Measurements from ENCODE around the gene COLQ. TPM values are rescaled to one million over a fixed set of nuclear protein-coding genes. Genes with fewer than 3 reads are reported as not detected.

The COLQ gene
- under 1 TPM; 0.25 to 0.62 TPM for total RNA-seq

GRCh38 chr3:15521573-15521965 is at the start of gene COLQ:
Gene COLQ, minus strand, starts transcription at chr3:15521706. Its CDS starts 81 bp downstream, at chr3:15521625.
- H3K27me3 Mint-ChIP-seq (ENCODE audit: low read depth), result peaks cover 3% of the 10 kb centered on the region
- CTCF ChIA-PET, result interaction anchor here (0.6 kb wide), 1 partner anchor 403 kb away, joined by 3 read pairs; no protein-coding TSS in a partner anchor
- intact Hi-C loops (cut with micrococcal nuclease), result no loop called here

GRCh38 chr3:15563190-15563589 is 41.7 kb upstream of the COLQ start:
- H3K27ac Mint-ChIP-seq, result no peak overlapping the region
- intact Hi-C loops (cut with micrococcal nuclease), result no loop called here
- no peak for DNase-seq

More at GRCh38 chr3:15521573-15521965, at the start of gene COLQ:
- no peak for DNase-seq
- H3K4me3 Mint-ChIP-seq, result no peak within 1 kb of the TSS
- no peak within 1 kb of the TSS for H3K27ac Mint-ChIP-seq
- H3K9me3 Mint-ChIP-seq, result no peaks in the 10 kb centered on the region
- no peaks in the 10 kb centered on the region for H3K36me3 Mint-ChIP-seq (ENCODE audit: low read depth)
- H3K4me1 Mint-ChIP-seq (ENCODE audit: low read depth), result peaks cover 17% of the 10 kb centered on the region

GRCh38 chr3:15562560-15562959 is 41.1 kb upstream of the COLQ start:
- DNase-seq, result no peak
- Mint-ChIP-seq H3K9me3 (no peaks in the 10 kb centered on the region), H3K36me3 (ENCODE audit: low read depth) (peaks cover 11% of the 10 kb centered on the region), H3K4me1 (ENCODE audit: low read depth) (peaks cover 4% of the 10 kb centered on the region), H3K27ac (no peak overlapping the region), H3K27me3 (ENCODE audit: low read depth) (no peaks in the 10 kb centered on the region), H3K4me3 (no peak overlapping the region)
- intact Hi-C loops (cut with micrococcal nuclease), result no loop called here
- CTCF ChIA-PET, result interaction anchor here (0.6 kb wide), 1 partner anchor 182 kb away, joined by 3 read pairs; no protein-coding TSS in a partner anchor

More at GRCh38 chr3:15563190-15563589, 41.7 kb upstream of the COLQ start:
- H3K4me1 Mint-ChIP-seq (ENCODE audit: low read depth), result no peaks in the 10 kb centered on the region
- peaks cover 12% of the 10 kb centered on the region for H3K36me3 Mint-ChIP-seq (ENCODE audit: low read depth)
- H3K27me3 Mint-ChIP-seq (ENCODE audit: low read depth), result no peaks in the 10 kb centered on the region
- H3K4me3 Mint-ChIP-seq, result no peak overlapping the region
- CTCF ChIA-PET, result no interaction called here
- H3K9me3 Mint-ChIP-seq, result no peaks in the 10 kb centered on the region

DNA sequence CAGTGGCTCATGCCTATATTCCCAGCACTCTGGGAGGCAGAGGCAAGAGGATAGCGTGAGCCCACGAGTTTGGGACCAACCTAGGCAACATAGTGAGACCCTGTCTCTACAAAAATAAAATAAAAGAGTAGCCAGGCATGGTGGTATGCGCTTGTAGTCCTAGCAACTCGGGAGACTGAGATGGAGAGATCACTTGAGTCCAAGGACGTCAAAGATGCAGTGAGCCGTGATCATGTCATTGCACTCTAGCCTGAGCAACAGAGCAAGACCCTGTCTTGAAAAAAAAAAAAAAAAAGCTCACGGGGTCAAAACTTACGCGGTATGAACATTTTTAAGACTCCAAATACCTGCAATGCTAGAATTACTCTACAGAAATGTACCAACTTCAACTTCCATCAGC is 37.1 kb upstream of the COLQ start:
- H3K4me3 Mint-ChIP-seq, result no peak overlapping the region
- CTCF ChIA-PET, result interaction anchor here (0.9 to 1.2 kb wide), 3 partner anchors 128 to 358 kb away, joined by 3 to 5 read pairs (median 3); no protein-coding TSS in a partner anchor
- peaks cover 16% of the 10 kb centered on the region for H3K4me1 Mint-ChIP-seq (ENCODE audit: low read depth)
- intact Hi-C loops (cut with micrococcal nuclease), result loop anchor here (5.0 kb wide), 1 partner anchor 451 kb away; no protein-coding TSS in a partner anchor
- DNase-seq, result no peak
- no peak overlapping the region for H3K27ac Mint-ChIP-seq
- H3K36me3 Mint-ChIP-seq (ENCODE audit: low read depth), result peaks cover 10% of the 10 kb centered on the region
- no peaks in the 10 kb centered on the region for H3K9me3 Mint-ChIP-seq
- no peaks in the 10 kb centered on the region for H3K27me3 Mint-ChIP-seq (ENCODE audit: low read depth)

DNA sequence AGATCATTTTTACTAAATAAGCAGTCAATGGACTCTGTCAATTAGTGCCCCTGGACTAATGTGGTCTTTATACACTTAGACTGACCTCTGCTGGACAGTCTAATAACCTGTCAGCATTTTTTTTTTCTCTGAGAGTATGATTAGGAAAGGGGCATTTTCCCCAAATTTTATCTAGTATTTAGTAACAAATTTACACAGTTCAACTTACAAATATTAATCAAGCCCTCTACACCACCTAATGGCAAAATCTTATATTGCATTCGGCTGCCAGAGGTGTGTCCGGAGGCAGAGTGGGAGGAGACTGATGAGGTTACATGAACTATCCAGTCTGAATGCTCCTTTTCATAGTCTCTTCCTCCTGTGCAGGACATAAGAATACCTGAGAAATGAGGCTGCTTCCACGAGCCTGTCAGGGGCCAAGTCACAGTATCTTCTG is 36.0 kb upstream of the COLQ start:
- H3K27ac Mint-ChIP-seq, result no peak overlapping the region
- intact Hi-C loops (cut with micrococcal nuclease), result loop anchor here (1.0 to 5.0 kb wide), 8 partner anchors 23 to 450 kb away; partner anchors contain the start of genes EAF1 and METTL6
- CTCF ChIA-PET, result interaction anchor here (0.6 to 2.9 kb wide), 24 partner anchors 13 to 581 kb away, joined by 3 to 24 read pairs (median 3); no protein-coding TSS in a partner anchor

GRCh38 chr3:15556512-15556911 is 35.0 kb upstream of the COLQ start:
- no peak overlapping the region for H3K4me3 Mint-ChIP-seq
- CTCF ChIA-PET, result interaction anchor here (0.6 to 2.9 kb wide), 24 partner anchors 9 to 353 kb away, joined by 3 to 24 read pairs (median 3); partner anchors contain the start of gene CAPN7
- no peaks in the 10 kb centered on the region for H3K9me3 Mint-ChIP-seq
- peaks cover 7% of the 10 kb centered on the region for H3K36me3 Mint-ChIP-seq (ENCODE audit: low read depth)
- no peak for DNase-seq
- intact Hi-C loops (cut with micrococcal nuclease), result loop anchor here (2.0 to 5.0 kb wide), 4 partner anchors 22 to 449 kb away; no protein-coding TSS in a partner anchor
- H3K27me3 Mint-ChIP-seq (ENCODE audit: low read depth), result no peaks in the 10 kb centered on the region
- H3K4me1 Mint-ChIP-seq (ENCODE audit: low read depth), result peaks cover 16% of the 10 kb centered on the region
- H3K27ac Mint-ChIP-seq, result no peak overlapping the region

More for the DNA sequence above, 36.0 kb upstream of the COLQ start:
- DNase-seq, result peak; percentile 77
- H3K36me3 Mint-ChIP-seq (ENCODE audit: low read depth), result peaks cover 7% of the 10 kb centered on the region
- no peaks in the 10 kb centered on the region for H3K27me3 Mint-ChIP-seq (ENCODE audit: low read depth)
- H3K4me3 Mint-ChIP-seq, result no peak overlapping the region
- H3K4me1 Mint-ChIP-seq (ENCODE audit: low read depth), result peaks cover 16% of the 10 kb centered on the region
- H3K9me3 Mint-ChIP-seq, result no peaks in the 10 kb centered on the region

DNA sequence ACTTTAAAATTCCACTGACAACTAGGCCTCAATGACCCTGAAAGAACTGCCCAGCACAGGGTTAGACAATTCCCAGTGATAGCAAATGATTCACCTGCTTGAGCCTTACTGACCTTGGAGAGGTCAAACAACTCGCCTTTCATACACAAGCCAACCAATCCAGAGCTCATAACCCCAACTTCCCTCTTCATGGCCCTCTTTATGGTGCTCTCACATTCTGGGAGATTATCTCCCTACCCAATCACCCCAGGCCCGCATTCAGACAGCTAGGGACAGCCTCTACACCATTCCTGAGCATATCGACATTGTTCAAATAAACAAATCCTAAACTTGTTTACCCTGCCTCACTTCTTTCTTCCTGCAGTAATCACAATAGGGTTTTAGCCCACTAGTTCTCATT is 32.2 kb upstream of the COLQ start:
- CTCF ChIA-PET, result no interaction called here
- intact Hi-C loops (cut with micrococcal nuclease), result no loop called here
- H3K36me3 Mint-ChIP-seq (ENCODE audit: low read depth), result peaks cover 4% of the 10 kb centered on the region
- H3K27me3 Mint-ChIP-seq (ENCODE audit: low read depth), result no peaks in the 10 kb centered on the region
- DNase-seq, result no peak
- no peaks in the 10 kb centered on the region for H3K9me3 Mint-ChIP-seq
- H3K4me1 Mint-ChIP-seq (ENCODE audit: low read depth), result peaks cover 16% of the 10 kb centered on the region
- H3K4me3 Mint-ChIP-seq, result no peak overlapping the region
- no peak overlapping the region for H3K27ac Mint-ChIP-seq

GRCh38 chr3:15551902-15552301 is 30.4 kb upstream of the COLQ start:
- Mint-ChIP-seq H3K4me3 (no peak overlapping the region), H3K9me3 (peaks cover 3% of the 10 kb centered on the region), H3K4me1 (ENCODE audit: low read depth) (peaks cover 10% of the 10 kb centered on the region), H3K36me3 (ENCODE audit: low read depth) (peaks cover 4% of the 10 kb centered on the region), H3K27ac (no peak overlapping the region), H3K27me3 (ENCODE audit: low read depth) (no peaks in the 10 kb centered on the region)
- CTCF ChIA-PET, result no interaction called here
- intact Hi-C loops (cut with micrococcal nuclease), result no loop called here
- no peak for DNase-seq

DNA sequence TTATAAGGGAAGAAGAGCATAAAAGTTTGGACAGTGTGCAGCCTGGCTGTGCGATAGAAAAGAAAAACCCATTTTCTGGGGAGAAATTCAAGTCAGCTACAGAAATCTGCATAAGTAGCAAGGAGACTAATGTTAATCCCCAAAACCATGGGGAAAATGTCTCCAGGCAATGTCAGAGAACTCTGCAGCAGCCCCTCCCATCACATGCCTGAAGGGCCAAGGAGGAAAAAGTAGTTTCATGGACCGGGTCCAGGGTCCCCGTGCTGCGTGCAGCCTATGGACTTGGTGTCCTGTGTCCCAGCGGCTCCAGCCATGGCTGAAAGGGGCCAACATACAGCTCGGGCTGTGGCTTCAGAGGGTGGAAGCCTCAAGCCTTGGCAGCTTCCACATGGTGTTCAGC is 28.3 kb upstream of the COLQ start:
- Mint-ChIP-seq H3K4me1 (ENCODE audit: low read depth) (no peaks in the 10 kb centered on the region), H3K4me3 (no peak overlapping the region), H3K9me3 (peaks cover 7% of the 10 kb centered on the region), H3K36me3 (ENCODE audit: low read depth) (peaks cover 3% of the 10 kb centered on the region), H3K27me3 (ENCODE audit: low read depth) (no peaks in the 10 kb centered on the region), H3K27ac (no peak overlapping the region)
- intact Hi-C loops (cut with micrococcal nuclease), result no loop called here
- CTCF ChIA-PET, result no interaction called here
- no peak for DNase-seq

- intact Hi-C loops (cut with micrococcal nuclease), result no loop called here
Observed at GRCh38 chr3:15542614-15543013, 21.1 kb upstream of the COLQ start.

DNA sequence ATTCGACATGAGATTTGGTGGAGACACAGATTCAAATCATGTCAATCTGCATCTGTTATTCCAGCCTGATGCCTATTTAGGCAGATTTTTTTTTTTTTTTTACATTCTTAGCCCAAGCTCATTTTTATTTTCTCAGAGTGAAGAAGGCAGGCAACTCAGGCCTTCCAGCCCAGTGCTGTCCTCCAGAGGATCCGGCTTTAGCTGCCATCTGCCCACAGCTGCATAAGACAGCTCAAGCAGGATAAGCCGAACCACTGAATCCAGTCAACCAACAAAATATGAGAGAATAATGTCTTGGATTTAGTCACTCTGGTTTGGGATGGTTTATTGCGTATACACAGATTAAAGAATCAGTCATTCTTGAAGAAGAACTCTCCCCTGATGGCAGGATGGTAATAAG is 19.9 kb upstream of the COLQ start:
- Mint-ChIP-seq H3K36me3 (ENCODE audit: low read depth) (no peaks in the 10 kb centered on the region), H3K4me1 (ENCODE audit: low read depth) (peaks cover 21% of the 10 kb centered on the region), H3K4me3 (no peak overlapping the region), H3K27ac (no peak overlapping the region), H3K9me3 (no peaks in the 10 kb centered on the region), H3K27me3 (ENCODE audit: low read depth) (no peaks in the 10 kb centered on the region)
- intact Hi-C loops (cut with micrococcal nuclease), result no loop called here
- CTCF ChIA-PET, result no interaction called here
- DNase-seq, result no peak

More at GRCh38 chr3:15542614-15543013, 21.1 kb upstream of the COLQ start:
- H3K4me3 Mint-ChIP-seq, result no peak overlapping the region
- peaks cover 4% of the 10 kb centered on the region for H3K9me3 Mint-ChIP-seq
- H3K27me3 Mint-ChIP-seq (ENCODE audit: low read depth), result no peaks in the 10 kb centered on the region
- H3K27ac Mint-ChIP-seq, result no peak overlapping the region
- CTCF ChIA-PET, result interaction anchor here (1.1 kb wide), 1 partner anchor 14 kb away, joined by 3 read pairs; no protein-coding TSS in a partner anchor
- peaks cover 10% of the 10 kb centered on the region for H3K4me1 Mint-ChIP-seq (ENCODE audit: low read depth)
- H3K36me3 Mint-ChIP-seq (ENCODE audit: low read depth), result peaks cover 3% of the 10 kb centered on the region
- no peak for DNase-seq

DNA sequence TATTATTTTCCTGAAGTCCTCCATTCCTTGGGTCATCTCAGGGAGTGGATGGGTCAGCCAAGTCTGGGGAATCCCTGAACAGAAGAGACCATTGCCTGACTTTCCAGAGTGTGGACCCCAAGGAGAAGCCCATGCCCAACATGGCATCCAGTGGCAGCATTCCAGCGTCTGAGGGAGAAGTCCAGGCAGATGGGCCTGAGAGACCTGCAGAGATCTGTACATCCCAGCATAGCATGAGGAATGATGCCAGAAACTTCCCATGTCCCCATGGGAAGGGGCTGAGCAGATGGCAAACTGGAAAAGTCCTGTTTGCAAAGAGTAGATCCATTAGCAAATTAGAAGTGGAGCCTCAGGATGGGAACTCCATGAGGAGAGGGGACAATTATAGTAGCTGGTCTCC is 17.6 kb upstream of the COLQ start:
- no peak for DNase-seq
- Mint-ChIP-seq H3K36me3 (ENCODE audit: low read depth) (no peaks in the 10 kb centered on the region), H3K4me1 (ENCODE audit: low read depth) (peaks cover 38% of the 10 kb centered on the region), H3K27ac (no peak overlapping the region), H3K4me3 (no peak overlapping the region), H3K27me3 (ENCODE audit: low read depth) (no peaks in the 10 kb centered on the region), H3K9me3 (no peaks in the 10 kb centered on the region)
- intact Hi-C loops (cut with micrococcal nuclease), result no loop called here
- CTCF ChIA-PET, result no interaction called here

- intact Hi-C loops (cut with micrococcal nuclease), result no loop called here
- Mint-ChIP-seq H3K27me3 (ENCODE audit: low read depth) (no peaks in the 10 kb centered on the region), H3K4me1 (ENCODE audit: low read depth) (peaks cover 38% of the 10 kb centered on the region), H3K36me3 (ENCODE audit: low read depth) (no peaks in the 10 kb centered on the region), H3K4me3 (no peak overlapping the region), H3K9me3 (no peaks in the 10 kb centered on the region), H3K27ac (no peak overlapping the region)
- DNase-seq, result no peak
- CTCF ChIA-PET, result no interaction called here
Observed at GRCh38 chr3:15538345-15538744, 16.8 kb upstream of the COLQ start.
